Transverse colon (tissue), 3 donors: ENCODE measurements around the gene SLC25A6.

ENCODE experiments used
- CTCF ChIP-seq, 5 experiments: fragments of 200-600 bp in 3 of 5; fragments of 450-650 bp in 2 of 5; sonication (generic) in 3 of 5; IDR thresholded peaks; 1 replicate in 2 of 5; 2 replicates in 3 of 5; pipeline ENCODE4 v1.5.1; 2016 to 2017; ENCODE audit warnings: antibody characterized with exemption in 5 of 5, inconsistent platforms in 3 of 5, mild to moderate bottlenecking in 2 of 5, moderate library complexity in 1 of 5
- EP300 ChIP-seq: sonication (generic); formaldehyde crosslinking; IDR thresholded peaks from one replicate; pipeline ENCODE4 v1.6.1; 2017; ENCODE audit warnings: antibody characterized with exemption, low read depth
- POLR2A ChIP-seq: fragments of 450-650 bp; IDR thresholded peaks from one replicate; pipeline ENCODE4 v1.6.1; 2016; ENCODE audit warnings: antibody characterized with exemption, mild to moderate bottlenecking, moderate library complexity

DNA sequence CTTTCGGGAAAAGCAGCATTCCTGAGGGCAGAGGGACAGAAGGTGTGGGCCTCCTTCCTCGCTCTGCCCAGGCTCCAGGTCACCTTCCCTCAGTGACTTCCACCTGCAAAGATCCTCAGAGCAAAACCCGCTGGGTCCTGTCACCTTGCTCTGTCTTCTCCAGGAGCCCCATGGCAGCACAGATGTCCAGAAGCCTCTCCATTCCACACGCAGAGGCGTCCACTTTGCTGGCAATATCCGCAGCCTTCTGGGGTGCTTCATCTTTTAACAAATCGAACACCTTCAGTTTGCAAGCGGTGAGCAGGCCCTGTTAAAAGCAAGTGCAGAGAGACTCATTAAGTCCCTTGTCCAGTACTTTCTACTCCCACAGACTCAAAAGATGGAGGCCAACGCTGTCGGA, 33.5 kb upstream of the SLC25A6 start:
- TF ChIP-seq CTCF (IDR thresholded peaks at IDR 0.05) (no peak), POLR2A (no peak), EP300 (no peak)
